ENCODE measurements around the gene HYAL4.

GRCh38 chr7:123864436-123864835 is 19.5 kb downstream of the HYAL4 start:
- no peak for TF ChIP-seq IRF2 (CRISPR knock-in tag; IDR thresholded peaks at IDR 0.05; ENCODE audit: borderline replicate concordance, low read depth)
- no peak for TF ChIP-seq STAT6 (CRISPR knock-in tag; conservative IDR thresholded peaks at IDR 0.05; ENCODE audit: low read depth)
- no peak for TF ChIP-seq CTCF (IDR thresholded peaks at IDR 0.05)

Measured in WTC11 (cell line).